ENCODE measurements around the gene P2RY1.

GRCh38 chr3:152841131-152841530, 6.2 kb downstream of the P2RY1 start:
- TF ChIP-seq EZH2 (IDR thresholded peaks at IDR 0.05; ENCODE audit: low read depth) (no peak), CTCF (conservative IDR thresholded peaks at IDR 0.05) (no peak)

All from PC-9 (cell line).